GM21367 (cell line): ENCODE results near the gene DPEP1.

Experiments
- ATAC-seq: cut with Tn5 transposase; IDR thresholded peaks from one replicate; pipeline ENCODE4 v1.9.1; 2021; ENCODE audit not compliant: unreplicated experiment

DPEP1 gene

DNA sequence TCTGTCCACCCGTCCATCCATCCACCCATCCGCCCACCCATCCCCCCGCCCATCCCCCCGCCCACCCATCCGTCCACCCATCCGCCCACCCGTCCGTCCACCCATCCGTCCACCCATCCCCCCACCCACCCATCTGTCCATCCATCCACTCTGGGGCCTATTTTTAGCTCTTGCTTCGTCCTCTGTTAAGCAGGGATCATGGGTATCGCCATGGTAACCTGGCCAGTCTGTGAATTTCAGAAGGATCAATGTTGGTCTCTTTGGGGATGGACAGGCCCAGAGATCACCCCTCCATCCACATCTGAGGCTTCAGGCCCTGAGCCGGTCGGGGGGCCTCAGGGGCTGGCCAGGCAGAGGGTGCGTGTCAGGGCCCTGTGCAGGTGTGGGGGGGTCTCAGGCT, 15.2 kb upstream of the DPEP1 start:
- ATAC-seq, result no peak

DNA sequence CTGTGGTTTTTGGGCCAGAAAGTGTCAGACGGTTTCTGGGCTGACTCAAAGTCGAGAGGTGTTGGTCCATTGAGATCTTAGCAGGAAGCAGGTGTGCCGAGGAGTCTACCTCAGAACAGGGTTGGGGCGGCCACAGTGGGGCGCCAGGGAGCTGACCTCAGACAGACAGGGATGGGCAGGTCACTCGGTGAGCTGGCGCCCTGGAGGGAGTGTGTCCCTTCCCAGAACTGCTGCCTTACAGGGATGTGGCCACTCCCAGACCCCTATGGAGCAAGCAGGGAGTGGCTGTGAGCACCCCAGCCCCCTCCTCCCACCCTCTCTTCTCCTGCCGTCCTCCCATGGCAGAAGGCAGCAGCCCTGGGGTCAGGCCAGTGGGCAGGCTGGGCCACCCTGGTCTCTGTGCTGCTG, 14.0 kb upstream of the DPEP1 start:
- ATAC-seq, result no peak

DNA sequence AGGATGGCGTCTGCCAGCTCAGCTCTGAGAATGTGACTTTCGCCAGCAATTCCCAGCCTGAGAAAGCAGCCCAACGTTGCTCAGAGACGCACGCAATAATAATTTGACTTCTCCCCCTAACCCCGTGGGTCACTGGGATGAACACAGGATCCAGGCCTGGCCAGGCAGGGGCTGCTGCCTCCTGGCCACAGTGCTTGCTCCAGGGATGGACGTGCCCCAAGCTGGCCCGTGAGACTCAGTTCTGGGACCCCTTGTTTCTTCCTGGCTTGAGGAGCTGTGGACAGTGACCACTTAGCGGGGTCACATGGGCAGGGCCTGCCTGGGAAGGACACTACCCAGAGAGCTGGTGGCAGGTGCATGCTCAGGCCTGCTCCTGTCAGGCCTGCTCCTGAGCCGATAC, 13.5 kb upstream of the DPEP1 start:
- no peak for ATAC-seq

DNA sequence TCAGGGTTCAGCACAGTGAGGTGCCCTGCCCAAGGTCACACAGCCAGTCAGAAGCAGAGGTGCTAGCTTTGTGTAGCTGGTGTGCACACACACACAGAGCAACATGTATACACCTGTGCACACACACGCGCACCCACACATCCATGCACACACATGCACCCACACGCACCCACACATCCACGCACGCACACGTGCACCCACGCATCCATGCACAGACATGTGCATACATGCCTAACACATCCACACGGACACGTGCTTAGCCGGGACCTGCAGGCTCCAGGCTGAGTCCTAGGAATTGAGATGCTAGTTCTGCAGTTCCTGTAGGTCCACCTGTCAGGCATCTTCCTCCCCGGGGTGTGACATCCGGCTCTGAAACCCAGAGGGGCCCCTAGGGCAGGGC, 13.0 kb upstream of the DPEP1 start:
- ATAC-seq, result no peak

DNA sequence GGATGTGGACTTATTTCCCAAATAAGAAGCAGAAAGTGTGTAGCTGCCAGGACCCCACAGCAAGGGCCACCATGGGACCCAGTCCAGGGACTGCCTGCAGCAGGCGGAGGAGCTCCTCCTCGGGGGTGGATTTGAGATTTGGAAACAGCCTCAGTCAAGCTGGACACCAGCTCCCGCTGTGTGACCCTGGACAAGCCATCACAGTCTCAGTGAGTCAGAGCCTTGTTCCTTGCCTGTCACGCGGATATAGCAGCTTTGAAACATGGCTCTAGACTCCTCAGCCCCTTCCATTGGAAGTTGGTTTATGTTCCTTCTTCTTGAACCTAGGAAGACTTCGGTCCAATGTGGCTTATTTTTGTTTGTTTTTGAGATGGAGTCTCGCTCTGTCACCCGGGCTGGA, 12.5 kb upstream of the DPEP1 start:
- no peak for ATAC-seq

DNA sequence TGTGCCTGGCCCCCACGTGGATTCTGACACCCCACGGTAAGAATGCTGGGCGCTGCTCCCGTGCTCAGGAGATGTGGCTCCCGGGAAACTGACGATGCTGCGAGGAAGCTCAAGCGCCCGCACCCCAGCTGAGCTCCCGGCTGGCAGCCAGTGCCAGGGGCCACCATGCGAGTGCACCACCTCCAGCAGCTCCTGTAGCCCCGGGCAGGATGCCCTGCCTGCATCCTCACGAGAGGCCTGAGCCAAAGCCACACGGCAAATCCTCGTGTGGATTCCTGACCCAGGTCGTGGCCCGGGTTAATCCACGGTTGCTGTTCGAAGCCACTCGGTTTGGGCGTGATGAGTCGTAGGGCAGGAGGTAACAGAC, 11.6 kb upstream of the DPEP1 start:
- ATAC-seq, result no peak

DNA sequence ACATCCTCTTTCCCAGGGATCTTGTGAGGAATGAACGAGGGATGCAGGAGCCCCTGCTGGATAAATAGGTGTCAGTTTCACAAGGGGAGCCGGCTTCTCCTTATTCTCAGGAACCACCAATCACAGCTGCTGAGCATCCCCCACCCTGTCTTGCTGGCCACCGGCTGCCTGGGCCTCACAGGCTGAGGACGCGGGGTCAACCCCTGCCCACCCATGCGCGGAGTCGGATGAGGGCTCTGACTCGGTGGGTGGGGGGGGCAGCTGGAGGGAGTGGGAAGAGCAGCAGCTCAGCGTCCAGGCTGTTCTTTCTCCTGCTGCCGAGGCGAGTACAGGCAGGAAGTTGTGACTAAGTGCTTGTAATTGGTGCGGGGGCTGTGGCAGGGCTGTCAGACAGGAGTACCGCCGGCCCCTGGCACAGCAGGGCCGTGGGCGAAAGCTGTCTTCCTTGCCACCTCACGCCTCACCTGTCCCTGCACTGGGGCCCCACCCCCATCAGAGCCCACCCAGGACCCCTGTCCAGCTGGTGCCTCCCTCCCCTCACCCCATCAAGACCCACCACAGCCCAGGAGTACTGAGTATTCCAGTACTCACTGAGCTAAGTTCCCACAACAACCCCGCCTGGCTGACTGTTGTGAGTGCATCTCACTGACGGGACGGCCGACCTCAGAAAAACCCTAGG, 11.0 kb upstream of the DPEP1 start:
- ATAC-seq, result no peak

DNA sequence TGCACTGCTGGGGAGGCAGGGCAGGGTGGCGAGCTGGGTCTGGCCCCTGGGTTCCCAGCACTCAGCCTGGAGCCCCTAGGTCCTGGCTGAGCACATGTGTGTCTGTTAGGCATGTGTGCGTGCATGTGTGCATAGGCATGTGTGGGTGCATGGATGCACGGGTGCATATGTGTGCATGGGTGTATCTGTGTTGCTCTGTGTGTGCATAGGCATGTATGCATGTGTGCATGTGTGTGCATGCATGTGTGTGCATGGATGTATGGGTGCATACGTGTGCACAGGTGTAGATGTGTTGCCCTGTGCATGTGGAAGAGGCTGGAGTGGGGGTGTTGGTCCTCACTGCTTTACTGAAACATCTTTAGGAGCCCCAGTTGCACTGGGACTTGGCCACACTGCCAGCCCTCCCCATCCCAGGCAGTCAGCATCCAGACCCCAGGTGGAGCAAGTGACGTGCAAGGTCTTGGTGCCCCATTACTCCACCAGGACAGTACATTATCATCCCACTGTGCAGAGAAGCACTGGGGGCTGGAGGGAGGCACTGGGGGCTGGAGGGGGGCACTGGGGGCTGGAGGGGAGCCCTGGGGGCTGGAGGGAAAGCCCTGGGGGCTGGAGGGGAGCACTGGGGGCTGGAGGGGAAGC, 10.4 kb upstream of the DPEP1 start:
- no peak for ATAC-seq

DNA sequence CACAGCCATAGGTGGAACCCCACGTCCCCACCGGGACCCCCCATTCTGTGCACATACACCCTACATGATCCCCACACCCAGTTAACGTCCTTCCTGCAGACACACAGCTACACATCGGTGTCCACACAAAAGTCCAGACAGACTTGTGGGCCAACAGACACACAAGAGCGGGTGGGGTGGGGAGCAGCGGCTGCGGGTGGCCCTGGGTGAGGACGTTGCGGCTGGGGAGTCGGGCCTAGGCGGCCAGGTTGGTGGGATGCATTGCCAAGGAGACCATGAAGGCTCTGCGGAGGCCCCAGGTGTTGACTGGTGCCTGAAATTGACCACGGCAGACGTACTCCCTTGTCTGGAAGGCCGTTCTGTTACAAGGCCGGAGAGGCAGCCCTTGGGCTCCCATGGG, 8.7 kb upstream of the DPEP1 start:
- no peak for ATAC-seq

DNA sequence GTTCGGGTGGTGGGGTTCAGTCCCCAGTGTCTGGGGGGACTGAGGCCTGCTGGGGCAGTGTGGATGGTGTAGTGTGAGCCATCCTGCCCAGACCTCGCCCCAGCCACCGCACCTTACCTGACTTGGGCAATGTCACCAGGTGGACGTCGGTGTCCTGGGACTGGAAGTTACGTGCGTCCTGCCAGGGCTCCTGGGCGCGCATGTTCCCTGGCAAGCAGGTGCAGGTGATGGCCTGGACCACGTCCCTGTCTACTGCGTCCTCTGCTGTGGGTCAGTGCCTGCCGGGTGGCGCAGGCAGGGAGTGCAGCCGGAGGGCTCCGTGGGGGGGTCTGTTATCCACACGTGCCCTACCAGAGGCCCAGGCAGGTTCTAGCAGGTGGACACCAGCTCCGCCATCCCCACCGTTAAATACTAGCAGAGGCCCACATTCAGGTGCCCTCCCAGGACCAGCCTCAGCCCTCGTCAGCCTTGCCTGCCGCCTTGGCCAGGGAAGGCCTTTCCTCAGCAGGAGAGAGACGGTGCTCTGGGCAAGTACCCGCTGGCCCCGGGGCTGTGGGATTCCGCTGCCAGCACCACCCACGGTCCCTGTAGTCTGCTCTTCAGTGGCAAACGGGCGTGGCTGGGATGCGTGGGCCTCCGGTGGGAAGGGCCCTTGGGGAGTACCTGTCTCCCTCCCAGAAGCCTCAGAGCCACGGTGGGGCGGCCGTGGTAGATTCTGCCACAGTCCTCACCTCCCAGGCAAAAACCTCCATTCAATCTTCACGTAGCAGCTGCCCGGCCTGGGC, 8.1 kb upstream of the DPEP1 start:
- ATAC-seq, result no peak

DNA sequence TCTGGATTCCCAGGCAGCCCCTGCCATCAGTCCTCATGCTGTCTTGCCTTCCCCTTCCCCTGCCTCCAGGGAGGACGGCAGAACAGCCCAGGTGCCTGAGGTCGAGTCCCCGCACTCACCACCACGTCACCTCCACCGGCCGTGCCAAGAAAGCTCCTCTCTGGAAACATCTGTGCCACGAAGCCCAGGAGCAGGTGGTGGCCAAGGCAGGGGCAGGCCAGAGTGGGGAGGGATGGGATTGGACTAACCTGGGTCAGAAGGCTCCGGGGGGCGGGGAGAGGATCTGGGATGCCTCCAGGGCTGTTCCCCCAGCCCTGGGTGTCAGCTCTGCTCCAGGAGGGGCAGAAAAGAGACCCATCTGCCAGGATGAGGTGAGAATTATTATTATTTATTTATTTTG, 7.4 kb upstream of the DPEP1 start:
- ATAC-seq, result no peak

DNA sequence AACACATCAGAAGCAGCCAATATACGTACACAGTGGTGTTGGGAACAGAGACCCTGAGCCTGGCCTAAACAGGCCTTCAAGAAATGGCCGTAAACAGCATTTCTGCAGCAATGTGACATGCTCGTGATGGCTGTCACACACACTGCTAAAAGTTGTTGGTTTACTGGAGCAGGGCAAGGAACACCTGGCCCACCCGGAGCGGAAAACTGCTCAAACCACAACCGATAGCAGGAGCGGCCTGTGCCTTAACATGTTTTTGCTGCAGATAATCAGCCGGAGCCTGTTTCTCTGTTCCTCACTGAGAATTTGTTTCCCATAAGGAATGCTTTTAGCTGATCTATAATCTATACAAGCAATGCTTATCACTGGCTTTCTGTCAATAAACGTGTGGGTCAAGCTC, 6.0 kb upstream of the DPEP1 start:
- ATAC-seq, result no peak

DNA sequence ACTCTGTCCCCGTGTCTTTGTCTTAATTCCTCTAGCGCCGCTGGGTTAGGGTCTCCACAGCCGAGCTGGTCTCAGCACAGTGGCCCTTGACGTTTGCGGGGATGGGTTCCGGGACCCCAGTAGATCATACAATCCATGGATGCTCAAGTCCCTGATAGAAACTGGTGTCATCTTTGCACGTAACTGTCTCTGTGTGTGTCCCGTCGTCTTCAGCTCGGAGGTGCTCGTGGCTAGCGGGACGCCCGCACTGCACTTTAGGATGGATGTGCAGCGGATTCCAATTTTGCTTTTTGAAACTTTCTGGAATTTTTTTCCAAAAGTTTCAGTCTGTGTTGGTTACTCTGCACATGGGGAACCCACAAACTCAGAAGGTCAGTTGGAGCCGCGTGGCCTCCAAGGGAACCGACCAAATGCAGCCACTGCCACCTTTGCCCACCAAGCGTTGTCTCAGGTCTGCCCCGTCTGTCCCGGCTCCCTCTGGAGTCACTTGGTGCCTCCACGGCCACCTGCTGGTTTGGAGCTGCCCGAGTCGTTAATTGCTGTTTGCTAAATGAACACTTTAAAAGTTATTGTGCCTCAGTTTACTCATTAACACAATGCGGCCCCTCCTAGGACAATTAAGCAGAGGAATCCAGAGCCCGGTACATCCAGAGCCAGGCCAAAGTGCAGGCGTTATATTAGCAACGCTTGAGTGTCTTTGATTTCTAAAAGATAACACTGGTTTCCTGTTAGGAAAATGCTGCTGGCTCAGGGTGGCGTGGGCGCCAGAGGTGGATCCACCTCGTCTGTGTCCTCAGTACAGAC, 5.3 kb upstream of the DPEP1 start:
- no peak for ATAC-seq

DNA sequence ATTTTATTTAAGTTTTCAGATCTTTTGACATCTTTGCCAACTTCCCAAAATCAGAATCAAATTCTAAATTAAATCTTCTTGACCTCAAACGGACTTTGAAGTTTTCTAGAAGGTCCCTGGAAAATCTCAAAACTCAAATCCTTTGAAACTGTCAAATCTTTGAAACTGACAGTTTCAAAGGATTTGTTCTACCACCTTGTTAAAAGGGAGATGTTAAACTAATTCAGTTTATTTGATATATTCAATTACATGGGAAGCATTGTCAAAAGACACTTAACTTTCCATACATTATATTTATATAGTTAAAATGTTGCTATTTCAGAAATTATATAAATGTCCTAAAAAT, 3.4 kb upstream of the DPEP1 start:
- no peak for ATAC-seq

DNA sequence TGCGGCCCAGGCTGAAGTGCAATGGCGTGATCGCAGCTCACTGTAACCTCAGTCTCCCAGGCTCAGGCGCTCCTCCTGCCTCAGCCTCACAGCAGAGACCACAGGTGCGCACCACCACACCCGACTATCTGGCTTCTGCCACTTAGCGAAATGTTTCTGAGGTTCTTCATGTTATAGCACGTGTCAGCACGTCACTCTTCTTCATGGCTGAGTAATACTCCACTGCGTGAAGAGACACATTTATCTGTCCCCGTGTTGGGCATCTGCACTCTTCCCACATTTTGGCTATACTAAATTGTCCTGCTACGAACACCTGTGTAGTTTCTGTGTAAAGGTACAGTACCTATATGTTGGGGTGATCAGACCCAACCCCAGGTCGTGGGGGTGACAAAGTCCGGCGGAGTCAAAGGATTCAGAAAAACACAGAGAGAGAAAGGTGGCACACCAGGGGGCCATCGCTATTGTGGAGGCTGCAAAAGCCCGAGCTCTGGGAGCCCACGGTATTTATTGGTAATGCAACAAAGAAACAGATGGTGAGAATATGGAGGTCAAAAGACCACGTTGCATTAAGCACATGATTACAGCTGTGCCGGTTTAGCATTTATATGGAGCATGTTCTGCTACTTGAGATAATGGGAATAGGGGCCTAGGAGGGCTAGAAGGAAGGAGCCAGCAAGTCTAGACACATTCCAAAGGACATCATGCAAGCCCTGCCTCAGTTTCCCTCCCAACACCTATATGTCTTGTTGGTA, 851 bp upstream of the DPEP1 start:
- ATAC-seq, result no peak

DNA sequence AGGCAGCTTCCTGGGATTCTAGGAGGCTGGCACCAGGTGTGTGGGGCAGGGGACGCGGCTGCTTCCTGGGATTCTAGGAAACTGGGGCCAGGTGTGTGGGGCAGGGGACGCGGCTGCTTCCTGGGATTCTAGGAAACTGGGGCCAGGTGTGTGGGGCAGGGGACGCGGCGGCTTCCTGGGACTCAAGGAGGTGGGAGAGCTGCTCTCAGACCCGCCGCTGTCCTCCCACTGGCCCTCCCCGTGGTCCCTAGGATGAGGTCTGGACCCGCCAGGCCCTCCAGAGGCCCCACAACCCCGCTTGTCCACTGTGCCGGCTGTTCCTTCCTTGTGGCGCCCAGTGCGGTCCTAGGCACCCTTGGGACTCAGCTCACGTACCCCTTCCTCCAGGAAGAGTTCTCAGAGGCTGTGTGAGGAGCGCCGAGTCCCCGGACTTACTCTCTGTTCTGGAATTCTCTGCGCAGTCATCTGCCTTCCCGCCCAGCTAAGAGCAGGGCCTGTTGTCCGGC, 565 bp downstream of the DPEP1 start:
- no peak for ATAC-seq

DNA sequence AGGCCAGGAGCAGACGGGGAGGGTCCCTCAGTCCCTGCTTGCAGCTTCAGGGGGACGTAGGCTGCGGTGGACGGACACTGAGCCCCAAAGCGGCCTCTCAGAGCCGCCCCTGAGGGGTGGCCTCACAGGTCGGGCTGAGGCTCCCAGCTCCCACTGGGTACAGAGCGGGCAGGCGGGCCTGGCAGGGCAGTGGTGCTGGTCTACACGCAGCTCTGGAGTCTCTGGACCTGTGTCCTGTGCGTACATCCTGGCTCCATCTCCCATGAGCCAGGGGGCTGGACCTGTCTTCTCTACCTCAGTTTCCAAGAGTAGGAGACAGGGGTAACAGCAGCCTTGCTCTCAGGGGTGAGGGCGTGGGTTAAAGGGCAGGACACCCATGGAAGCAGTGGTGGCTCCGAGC, 1.7 kb downstream of the DPEP1 start:
- ATAC-seq, result no peak

DNA sequence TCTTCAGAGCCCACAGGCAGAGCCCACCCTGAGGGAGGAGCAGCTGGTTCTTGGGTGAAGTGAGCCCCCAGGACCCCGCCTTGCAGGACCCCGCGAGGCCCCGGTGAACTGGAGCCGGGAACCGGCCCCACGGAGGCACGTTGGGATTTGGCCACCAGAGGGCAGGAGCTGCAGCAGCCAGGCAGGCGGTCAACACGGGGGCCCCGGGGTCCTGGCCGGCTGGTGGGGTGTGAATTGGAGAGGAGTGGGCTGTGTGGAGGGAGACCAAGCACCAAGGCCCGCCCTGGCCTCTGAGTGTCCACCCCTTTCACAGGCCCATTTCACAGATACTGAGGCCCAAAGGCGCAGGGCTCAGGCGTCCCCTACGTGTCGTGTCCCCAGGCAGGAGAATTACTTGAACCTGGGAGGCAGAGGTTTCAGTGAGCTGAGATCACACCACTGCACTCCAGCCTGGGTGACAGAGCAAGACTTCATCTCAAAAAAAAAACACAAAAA, 2.2 kb downstream of the DPEP1 start:
- ATAC-seq, result no peak

DNA sequence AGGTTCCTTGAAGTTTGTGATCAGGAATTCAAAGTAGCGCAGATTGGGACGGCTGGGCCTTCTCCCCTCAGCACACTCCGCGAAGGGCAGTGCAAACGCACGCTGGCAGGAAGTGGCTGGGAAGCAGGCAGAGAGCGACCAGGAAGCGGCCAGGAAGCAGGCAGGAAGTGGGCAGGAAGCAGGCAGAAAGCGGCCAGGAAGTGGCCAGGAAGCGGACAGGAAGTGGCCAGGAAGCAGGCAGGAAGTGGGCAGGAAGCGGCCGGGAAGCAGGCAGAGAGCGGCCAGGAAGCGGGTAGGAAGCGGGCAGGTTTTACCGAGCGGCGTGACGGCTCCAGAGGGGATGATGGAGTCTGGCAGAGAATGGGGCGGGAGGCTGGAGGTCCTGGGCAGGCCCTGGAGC, 3.2 kb downstream of the DPEP1 start:
- ATAC-seq, result no peak

DNA sequence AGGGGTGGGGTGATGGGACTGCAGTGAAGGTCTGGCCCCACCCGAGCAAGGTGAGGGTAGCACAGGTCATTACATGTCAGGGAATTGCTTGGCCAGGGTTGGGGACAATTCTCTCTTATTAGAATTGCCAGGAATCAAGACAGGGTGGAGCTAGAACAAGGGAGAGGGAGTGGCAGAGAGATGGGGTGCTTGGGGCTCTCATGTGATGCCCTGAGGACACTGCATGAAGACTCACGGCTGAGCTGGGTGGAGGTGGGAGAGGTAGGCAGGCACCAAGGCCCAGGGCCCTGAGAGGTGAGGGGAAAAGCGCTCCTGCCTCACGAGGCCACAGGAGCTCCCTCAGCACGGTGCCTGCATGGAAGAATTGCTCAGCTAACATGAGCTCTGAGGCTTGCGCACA, 3.6 kb downstream of the DPEP1 start:
- no peak for ATAC-seq
